NOMO-1 (cell line): Measurements from ENCODE around the gene DOK3.
"Not testable (repeated sequence)": the region's sequence is repeated elsewhere in the genome, so short reads cannot be mapped to it uniquely, and the experiment has no call there.

Experiments used
- DNase-seq, 2 experiments: peaks; one replicate each; lab custom pipeline; 2025; ENCODE audit not compliant: unreplicated experiment in 2 of 2; lab: John Stamatoyannopoulos, UW

Gene DOK3

GRCh38 chr5:177498013-177498787 lies 11.4 kb downstream of the DOK3 start:
- DNase-seq, result no peak

GRCh38 chr5:177497292-177498012 lies 12.2 kb downstream of the DOK3 start, which contains the start of gene PDLIM7:
Gene PDLIM7, minus strand, starts transcription at chr5:177497604. Its CDS starts 1,092 bp downstream, at chr5:177496512.
- DNase-seq, result peak; percentile 95 to 97

DNA sequence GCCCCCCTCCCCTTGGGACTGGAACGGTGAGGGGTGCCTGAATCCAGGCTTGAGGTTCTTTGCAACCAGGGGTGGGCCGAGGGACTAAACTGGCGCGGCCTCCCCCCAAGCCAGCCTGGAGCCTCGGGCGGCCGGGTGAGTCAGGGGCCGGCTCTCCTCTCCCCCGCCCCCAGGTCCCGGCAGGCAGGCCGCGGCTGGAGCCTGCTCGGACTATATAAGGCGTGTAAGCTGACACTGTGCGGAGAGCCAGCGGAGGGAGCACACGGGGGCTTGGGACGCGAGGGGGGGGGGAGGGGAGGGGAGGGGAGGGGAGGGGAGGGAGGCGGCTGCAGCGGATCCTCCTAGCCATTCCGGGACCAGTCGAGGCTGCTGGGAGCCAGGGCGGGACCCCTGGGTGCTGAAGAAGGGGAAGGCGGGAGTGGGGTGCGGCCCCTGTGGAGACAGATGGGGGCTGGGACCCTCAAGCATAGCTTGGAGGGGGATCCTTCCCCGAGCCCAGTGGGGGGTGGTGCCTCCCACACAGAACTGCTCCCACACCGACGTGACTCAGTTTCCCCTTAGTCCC lies 12.8 kb downstream of the DOK3 start:
- DNase-seq, result no peak

DNA sequence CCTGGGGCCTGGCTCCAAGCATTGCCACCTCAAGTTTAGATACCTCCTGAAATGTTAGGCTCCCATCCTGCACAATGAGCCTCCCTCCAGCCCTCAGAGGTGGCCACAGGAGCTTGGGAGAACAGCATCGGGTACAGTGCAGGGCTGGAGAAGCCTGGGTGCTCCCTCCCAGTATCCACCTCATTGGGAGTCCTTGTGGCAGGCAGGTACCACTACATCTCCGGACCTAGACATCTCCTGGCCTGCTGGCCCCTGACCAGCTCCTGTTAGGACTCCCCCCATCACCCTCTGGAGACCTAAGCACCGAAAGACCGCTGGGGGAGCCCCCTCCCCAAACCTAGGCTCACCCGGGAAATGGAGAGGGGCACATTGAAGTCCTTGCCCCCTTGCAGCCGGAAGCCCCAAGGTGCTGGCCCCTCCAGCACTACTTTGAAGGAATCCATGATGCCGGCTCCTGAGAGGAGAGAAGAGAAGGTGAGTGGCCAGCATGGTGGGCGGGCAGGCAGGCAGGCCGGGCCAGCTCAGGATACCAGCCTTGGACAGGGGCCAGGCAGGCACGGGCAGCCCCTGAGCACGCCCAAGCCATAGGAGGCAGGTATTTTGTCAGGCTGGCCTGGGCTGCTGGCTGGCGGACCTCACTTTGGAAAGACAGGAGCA lies 13.4 kb downstream of the DOK3 start:
- DNase-seq, result no peak

GRCh38 chr5:177495243-177496060 lies 14.2 kb downstream of the DOK3 start:
- peak; percentile 15 to 55 for DNase-seq

GRCh38 chr5:177494346-177495195 lies 15.1 kb downstream of the DOK3 start:
- peak; percentile 86 to 87 for DNase-seq

- DNase-seq, result no peak
These were observed 15.8 kb downstream of the DOK3 start for GRCh38 chr5:177493795-177494345.

DNA sequence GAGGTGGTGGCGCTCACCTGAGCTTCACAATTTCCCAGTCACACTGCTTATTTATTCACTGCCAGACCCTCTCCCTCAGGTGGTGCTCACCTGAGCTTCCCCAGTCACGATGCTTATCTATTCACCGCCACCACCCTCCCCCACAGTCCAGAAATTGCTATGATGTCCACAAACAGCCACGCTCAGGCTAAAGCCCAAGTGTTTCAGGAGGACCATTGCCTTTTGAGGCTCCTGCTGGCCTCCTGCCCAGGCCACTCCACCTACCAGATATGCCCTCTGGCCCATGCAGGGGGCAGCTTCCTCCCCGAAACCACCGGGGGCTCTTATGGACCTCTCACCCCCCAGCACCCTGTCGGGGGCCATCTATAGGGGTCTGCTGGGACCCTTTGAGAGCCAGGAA lies 16.8 kb downstream of the DOK3 start:
- DNase-seq, result no peak

GRCh38 chr5:177491983-177492746 lies 17.5 kb downstream of the DOK3 start:
- no peak for DNase-seq

- no peak for DNase-seq
These were observed 18.1 kb downstream of the DOK3 start for GRCh38 chr5:177491429-177491945.

DNA sequence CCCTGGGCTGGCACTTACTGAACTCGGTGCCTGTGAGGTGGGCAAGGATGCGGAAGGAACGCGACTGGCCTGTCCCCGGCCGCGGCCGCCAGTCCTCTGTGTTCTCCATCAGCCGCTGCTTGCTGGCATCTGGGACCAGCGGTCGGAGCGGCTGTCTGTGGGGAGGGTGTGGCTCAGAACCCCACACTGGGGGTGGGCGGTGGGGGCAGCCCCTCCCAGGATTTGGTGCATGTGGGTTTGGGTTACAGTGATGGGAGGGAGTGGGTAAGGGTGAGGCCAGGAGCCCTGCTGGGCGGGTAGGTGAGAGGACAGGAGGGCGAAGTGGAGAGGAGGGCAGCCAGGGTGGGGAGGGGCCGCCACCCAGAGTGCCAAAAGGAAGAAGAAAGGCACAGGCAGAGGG lies 18.6 kb downstream of the DOK3 start:
- no peak for DNase-seq

DNA sequence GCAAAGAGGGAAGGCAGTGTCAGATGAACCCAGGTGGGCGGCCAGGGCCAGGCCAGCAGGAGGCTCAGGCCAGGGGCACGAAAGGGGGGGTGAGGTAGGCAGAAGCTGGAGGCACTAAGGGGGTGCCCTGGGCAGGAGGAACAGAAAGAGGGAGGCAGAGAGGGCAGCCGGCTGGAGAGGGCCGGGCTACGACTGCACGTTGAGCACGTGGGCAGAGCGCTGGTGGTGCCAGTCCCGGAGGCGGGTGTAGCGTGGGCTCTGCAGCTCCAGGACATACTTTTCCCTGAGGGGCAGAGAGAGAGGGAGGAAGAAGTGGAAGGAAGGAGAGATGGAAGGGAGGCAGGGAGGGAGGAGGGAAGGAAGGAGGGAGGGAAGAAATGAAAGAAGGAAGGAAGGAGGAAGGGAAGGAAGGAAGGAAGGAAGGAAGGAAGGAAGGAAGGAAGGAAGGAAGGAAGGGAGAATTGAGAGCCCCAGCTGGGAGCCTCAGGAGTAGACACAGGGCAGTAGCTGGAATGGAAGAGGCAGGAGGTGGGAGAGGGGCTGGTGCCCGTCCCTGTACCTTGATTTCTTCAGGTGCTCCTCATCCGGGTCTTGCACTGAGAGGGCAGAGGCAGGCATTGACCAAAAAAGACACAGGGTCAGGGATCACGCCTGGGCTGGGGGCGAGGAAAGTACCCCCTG lies 19.2 kb downstream of the DOK3 start:
- no peak for DNase-seq

DNA sequence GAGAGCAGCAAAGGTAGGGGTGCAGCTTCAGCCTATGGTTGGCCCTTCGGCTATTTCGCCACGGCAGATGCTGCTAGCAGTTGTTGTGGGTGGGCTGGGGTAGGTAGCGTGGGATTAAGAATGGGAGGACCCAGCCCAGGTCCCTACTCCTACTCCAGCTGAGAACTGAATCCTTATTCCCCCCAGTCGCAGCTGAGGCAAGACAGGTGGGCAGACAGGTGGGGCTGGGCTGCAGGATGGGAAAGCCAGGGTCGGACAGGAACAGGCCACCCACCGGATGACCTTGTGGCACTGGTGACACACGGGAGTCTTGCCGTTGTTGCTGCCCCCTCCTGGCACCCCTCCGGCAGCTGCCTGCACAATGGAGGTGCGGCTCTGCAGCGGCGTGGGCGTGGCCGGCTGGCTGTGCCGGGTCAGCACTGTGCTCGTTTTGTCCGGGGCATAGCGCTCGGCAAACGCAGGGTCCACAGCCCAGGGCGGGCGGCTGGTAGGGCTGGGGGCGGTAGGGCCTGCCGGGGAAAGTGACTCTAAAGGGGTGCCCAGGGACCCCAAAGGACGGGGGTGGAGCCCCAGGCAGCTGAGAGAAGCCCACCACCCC lies 20.4 kb downstream of the DOK3 start:
- DNase-seq, result no peak

DNA sequence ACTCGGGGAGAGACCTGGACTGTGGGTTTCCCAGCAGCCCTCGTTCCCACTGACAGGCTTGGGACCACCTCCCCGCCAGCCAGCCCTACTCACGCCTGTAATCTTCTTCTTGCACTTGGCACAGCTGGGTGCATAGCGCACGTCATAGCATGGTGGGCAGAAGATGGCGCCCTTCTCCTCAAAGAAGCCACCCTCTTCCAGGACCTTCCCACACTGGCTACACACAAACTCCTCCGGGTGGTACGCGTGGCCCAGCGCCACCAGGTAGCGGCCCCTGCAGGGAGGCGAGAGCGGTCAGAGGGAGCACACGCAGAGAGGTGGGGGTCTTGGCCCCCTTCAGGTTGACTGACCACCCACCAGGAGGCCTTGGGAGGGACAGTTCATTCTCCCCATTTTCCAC lies 21.7 kb downstream of the DOK3 start:
- DNase-seq, result no peak

- no peak for DNase-seq
These were observed 22.5 kb downstream of the DOK3 start for GRCh38 chr5:177487144-177487543.

GRCh38 chr5:177486256-177486655 lies 23.4 kb downstream of the DOK3 start:
- DNase-seq, result no peak

GRCh38 chr5:177485753-177486152 lies 23.9 kb downstream of the DOK3 start:
- not testable (repeated sequence) for DNase-seq
